Astrocyte (in vitro differentiated cells and primary cell): ENCODE measurements around the gene POU2F1.

Experiments used
- CTCF ChIP-seq: IDR thresholded peaks from 2 replicates; pipeline ENCODE4 v1.5.1; 2011; ENCODE audit warnings: low read depth, mild to moderate bottlenecking, inconsistent platforms, low read length, moderate library complexity; ENCODE audit not compliant: insufficient read depth
- EZH2 ChIP-seq: IDR thresholded peaks from 2 replicates; pipeline ENCODE4 v1.6.1; 2012; ENCODE audit warnings: mild to moderate bottlenecking, low read length, inconsistent platforms; ENCODE audit not compliant: insufficient read depth

DNA sequence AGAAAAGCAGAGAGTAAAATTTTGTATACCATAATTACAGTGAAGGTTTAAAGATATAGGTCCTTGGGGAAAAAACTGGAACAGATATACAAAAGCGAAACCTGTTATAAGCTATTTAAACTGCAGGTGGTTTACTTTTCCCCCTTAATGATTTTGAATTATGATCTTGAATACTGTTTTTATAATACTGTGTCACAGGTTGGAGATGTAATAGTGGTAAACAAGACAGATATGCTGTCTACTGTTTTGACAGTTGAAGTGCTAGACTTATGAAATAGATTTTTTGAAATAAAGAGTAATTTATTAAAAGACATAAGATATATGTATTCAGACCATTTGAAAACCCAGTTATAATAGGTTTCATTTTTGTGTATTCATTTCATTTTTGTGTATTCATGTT, 168.3 kb downstream of the POU2F1 start:
- TF ChIP-seq CTCF (no peak), EZH2 (no peak)
